HepG2 (cell line): ENCODE measurements around the gene DHRS9. TPM values are rescaled to one million over a fixed set of nuclear protein-coding genes. Genes with fewer than 3 reads are reported as not detected.

Source experiments
- ATAC-seq: fragments of 200-7000 bp; cut with Tn5 transposase; 3 replicates; pipeline ENCODE4 v1.9.1; 2020; ENCODE audit warnings: mild to moderate bottlenecking, moderate library complexity
- BruUV-seq: library from RNA; stranded (reverse); fragments of 400-500 nt; replicated peaks from 2 replicates; lab custom pipeline; 2021; lab: Mats Ljungman, UMichigan
- CTCF ChIA-PET: fragments of 300-600 bp; formaldehyde crosslinking; extraction: SDS; loops from one replicate; lab custom pipeline; 2021; ENCODE audit warnings: low total read pairs, inconsistent platforms, low intra/inter-chr PET ratio; lab: Yijun Ruan, JAX
- POLR2A ChIA-PET: fragments of 350-600 bp; sonication (Branson Sonifier 250); formaldehyde crosslinking; loops from one replicate; lab custom pipeline; 2020; ENCODE audit warnings: antibody characterized with exemption, inconsistent platforms; lab: Yijun Ruan, JAX
- DNase-seq: peaks from one replicate; pipeline ENCODE4 v3.0.0-alpha.2; 2015; ENCODE audit warnings: low spot score
- FAIRE-seq: peaks from 3 replicates; lab custom pipeline; 2011; peaks lifted over from hg19 to GRCh38; lab: Jason Lieb, UNC
- H2AFZ ChIP-seq: one replicate; pipeline ENCODE4 v1.6.1; 2011; ENCODE audit warnings: low read length, inconsistent platforms
- H3K27ac ChIP-seq: fragments of 300-600 bp; 3 replicates; pipeline ENCODE4 v1.8.0; 2011; ENCODE audit warnings: mixed run types, mild to moderate bottlenecking, mixed read lengths, low read length, inconsistent platforms; ENCODE audit not compliant: insufficient read depth; ENCODE audit errors: extremely low read length
- H3K27me3 ChIP-seq, 2 experiments: fragments of 200-600 bp in 1 of 2; 2 replicates in 1 of 2; 3 replicates in 1 of 2; pipeline versions ENCODE4 v1.6.0 to v1.8.0; 2011; ENCODE audit warnings: low read length in 2 of 2, mild to moderate bottlenecking in 2 of 2, moderate library complexity in 2 of 2, inconsistent platforms in 1 of 2; ENCODE audit not compliant: insufficient read depth in 2 of 2, control insufficient read depth in 1 of 2
- H3K36me3 ChIP-seq, 2 experiments: fragments of 200-600 bp in 1 of 2; replicated peaks in 1 of 2; 2 replicates in 1 of 2; 3 replicates in 1 of 2; pipeline versions ENCODE4 v1.5.1 to v1.8.0; 2011; ENCODE audit warnings: low read length in 2 of 2, inconsistent platforms in 1 of 2; ENCODE audit not compliant: insufficient read depth in 2 of 2, control insufficient read depth in 1 of 2
- H3K4me1 ChIP-seq: 2 replicates; pipeline ENCODE4 v1.5.1; 2012; ENCODE audit warnings: low read length, inconsistent platforms; ENCODE audit not compliant: insufficient read depth
- H3K4me2 ChIP-seq: 2 replicates; pipeline ENCODE4 v1.6.0; 2011; ENCODE audit warnings: low read depth, low read length, inconsistent platforms
- H3K4me3 ChIP-seq, 3 experiments: fragments of 200-600 bp in 1 of 3; sonication (generic), shearing (Covaris generic) in 1 of 3; replicated peaks in 1 of 3; 2 replicates each; pipeline ENCODE4 v1.5.1; 2011 to 2016; ENCODE audit warnings: low read length in 3 of 3, inconsistent platforms in 2 of 3, low read depth in 2 of 3, mild to moderate bottlenecking in 2 of 3, control low read depth in 1 of 3, mixed read lengths in 1 of 3; ENCODE audit not compliant: insufficient read depth in 1 of 3
- H3K79me2 ChIP-seq: one replicate; pipeline ENCODE4 v1.6.1; 2011; ENCODE audit warnings: low read length, inconsistent platforms; ENCODE audit not compliant: insufficient read depth
- H3K9ac ChIP-seq: 2 replicates; pipeline ENCODE4 v1.6.0; 2011; ENCODE audit warnings: mild to moderate bottlenecking, low read depth, low read length, inconsistent platforms; ENCODE audit not compliant: insufficient read depth
- H3K9me3 ChIP-seq: 2 replicates; pipeline ENCODE4 v1.5.1; 2012; ENCODE audit warnings: mild to moderate bottlenecking, low read length
- H4K20me1 ChIP-seq: 2 replicates; pipeline ENCODE4 v1.6.0; 2011; ENCODE audit warnings: inconsistent platforms, mild to moderate bottlenecking, low read length, moderate library complexity; ENCODE audit not compliant: insufficient read depth
- EP300 ChIP-seq, 3 experiments: sonication (generic) in 1 of 3; formaldehyde crosslinking in 1 of 3; IDR thresholded peaks; 2 replicates each; pipeline versions ENCODE4 v1.5.1 to v1.6.1; 2011 to 2020; ENCODE audit warnings: low read depth in 2 of 3, low read length in 2 of 3, borderline replicate concordance in 1 of 3, improper control_type of control experiment in 1 of 3, mild to moderate bottlenecking in 1 of 3, missing genetic modification reagents in 1 of 3, moderate library complexity in 1 of 3
- FOSL1 ChIP-seq: sonication (generic); formaldehyde crosslinking; IDR thresholded peaks from 2 replicates; pipeline ENCODE4 v1.9.0; 2021; ENCODE audit warnings: missing genetic modification reagents, borderline replicate concordance
- FOSL2 ChIP-seq: sonication (generic); formaldehyde crosslinking; IDR thresholded peaks from 2 replicates; pipeline ENCODE4 v1.4.0; 2020; ENCODE audit warnings: missing genetic modification reagents
- GLI4 ChIP-seq: sonication (generic); formaldehyde crosslinking; IDR thresholded peaks from 2 replicates; pipeline ENCODE4 v1.5.1; 2020; ENCODE audit warnings: missing genetic modification reagents, mild to moderate bottlenecking, moderate library complexity, borderline replicate concordance
- KDM5B ChIP-seq: sonication (generic); formaldehyde crosslinking; IDR thresholded peaks from 2 replicates; pipeline ENCODE4 v1.4.0; 2020; ENCODE audit warnings: missing genetic modification reagents, mild to moderate bottlenecking, borderline replicate concordance
- MTA3 ChIP-seq: sonication (generic); formaldehyde crosslinking; IDR thresholded peaks from 2 replicates; pipeline ENCODE4 v1.4.0; 2020; ENCODE audit warnings: missing genetic modification reagents
- PAX8 ChIP-seq: sonication (generic); formaldehyde crosslinking; IDR thresholded peaks from 2 replicates; pipeline ENCODE4 v1.8.0; 2022; ENCODE audit warnings: mild to moderate bottlenecking, missing genetic modification reagents, borderline replicate concordance
- PTBP1 ChIP-seq: fragments of 200-400 bp; formaldehyde crosslinking; IDR thresholded peaks from 2 replicates; pipeline ENCODE4 v1.6.1; 2018; ENCODE audit warnings: low read length, low read depth; ENCODE audit not compliant: poor library complexity, severe bottlenecking
- RFX5 ChIP-seq: IDR thresholded peaks from 2 replicates; pipeline ENCODE4 v1.6.1; 2011; ENCODE audit warnings: low read depth, low read length, improper control_type of control experiment
- ZFP1 ChIP-seq: IDR thresholded peaks from 2 replicates; pipeline ENCODE4 v1.6.1; 2016
- ZKSCAN5 ChIP-seq: sonication (generic); formaldehyde crosslinking; IDR thresholded peaks from 2 replicates; pipeline ENCODE4 v1.5.1; 2020; ENCODE audit warnings: mild to moderate bottlenecking, missing genetic modification reagents
- ZNF572 ChIP-seq: sonication (generic); formaldehyde crosslinking; IDR thresholded peaks from 2 replicates; pipeline ENCODE4 v1.5.1; 2020; ENCODE audit warnings: mild to moderate bottlenecking, missing genetic modification reagents
- WGBS: methylation state at CpG from one replicate; pipeline ENCODE4 v1.1.6; 2017; ENCODE audit warnings: low lambda C conversion rate; 5-methylcytosine and 5-hydroxymethylcytosine counted together
- in situ Hi-C: cut with HindIII; loops from 2 replicates; pipeline ENCODE4 v1.10.0; 2017; ENCODE audit warnings: low pct_unique_long_range_greater_than_20kb; ENCODE audit not compliant: extremely low pct_ligation_motif_present
- intact Hi-C: fragments of 100-400 bp; cut with micrococcal nuclease; formaldehyde crosslinking; loops from one replicate; pipeline ENCODE4 v1.10.0; 2022; ENCODE audit not compliant: unreplicated experiment
- polyA plus RNA-seq, 8 experiments: library from polyadenylated mRNA; depleted of rRNA in 3 of 8; stranded (reverse) in 7 of 8; unstranded in 1 of 8; fragments of >200 nt; fragmentation: Illumina TruSeq in 4 of 8; extraction: Trizol in 4 of 8; gene quantifications; 2 replicates each; pipeline versions ENCODE4 v1.2.1 to v1.2.3, GENCODE V29; 2011 to 2016; ENCODE audit warnings: low read depth in 4 of 8, missing spikeins in 1 of 8, mixed read lengths in 1 of 8; ENCODE audit not compliant: insufficient read depth in 1 of 8
- total RNA-seq, 5 experiments: library from RNA; depleted of rRNA; stranded (reverse); fragments of >200 nt; fragmentation: Illumina TruSeq; extraction: Trizol; gene quantifications; 2 replicates each; pipeline ENCODE4 v1.2.3, GENCODE V29; 2016; ENCODE audit warnings: low read depth in 1 of 5
- TF ChIP-seq, protein P1 (sequence below): sonication (generic); formaldehyde crosslinking; IDR thresholded peaks from 2 replicates; pipeline ENCODE4 v1.4.0; 2020; ENCODE audit warnings: missing genetic modification reagents
- TF ChIP-seq, protein P2 (sequence below): sonication (generic); formaldehyde crosslinking; conservative IDR thresholded peaks from 2 replicates; pipeline ENCODE4 v1.8.0; 2022; ENCODE audit warnings: low read depth, missing genetic modification reagents
- TF ChIP-seq, protein P3 (sequence below): sonication (generic); formaldehyde crosslinking; IDR thresholded peaks from 2 replicates; pipeline ENCODE4 v1.4.0; 2020; ENCODE audit warnings: low read depth, mild to moderate bottlenecking, missing genetic modification reagents

DHRS9 gene
- total and polyA plus RNA-seq, 2 of the 13 experiments (the other 11 are each of a cell fraction or from before 2014, with no cell fraction given) = not detected

DNA sequence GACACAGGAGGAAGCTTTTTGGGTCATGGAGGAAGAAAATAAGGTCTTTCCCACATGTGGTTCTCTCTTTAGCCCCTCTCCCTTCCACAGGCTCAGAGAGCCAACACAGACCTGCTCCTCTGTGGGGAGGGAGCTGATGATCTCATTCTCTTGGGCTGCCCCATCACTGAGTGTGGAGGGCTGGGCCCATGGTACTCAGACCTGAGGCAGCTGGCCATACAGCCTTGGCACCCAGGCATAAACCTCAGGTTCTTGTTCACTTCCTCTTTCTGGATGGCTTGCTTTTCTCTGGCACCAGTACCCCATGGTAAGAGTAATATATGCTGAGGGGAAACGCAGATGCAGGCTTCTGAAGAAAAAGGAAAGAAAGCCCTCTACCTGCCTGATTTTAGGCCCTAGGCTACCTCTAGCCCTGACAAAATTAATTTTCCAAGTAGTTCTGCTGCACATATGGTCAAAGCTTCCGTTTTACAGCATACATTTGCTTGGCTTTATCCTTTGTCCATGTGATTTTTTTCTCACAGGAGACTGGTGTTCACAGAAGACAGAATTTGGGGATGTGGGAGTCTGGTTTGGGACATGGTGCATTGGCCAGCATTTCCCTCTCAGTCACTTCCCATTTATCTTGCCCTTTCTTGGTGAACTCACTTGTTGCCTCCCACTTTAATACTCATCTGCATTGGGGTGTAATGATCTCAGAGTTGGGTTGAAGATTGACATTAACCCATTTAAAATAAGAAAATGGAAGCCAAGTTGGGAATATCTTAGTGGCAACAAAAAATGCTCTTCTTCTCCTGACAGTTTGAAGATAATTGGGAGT, 11.1 kb downstream of the DHRS9 start (continued):
- TF ChIP-seq, protein P1, sequence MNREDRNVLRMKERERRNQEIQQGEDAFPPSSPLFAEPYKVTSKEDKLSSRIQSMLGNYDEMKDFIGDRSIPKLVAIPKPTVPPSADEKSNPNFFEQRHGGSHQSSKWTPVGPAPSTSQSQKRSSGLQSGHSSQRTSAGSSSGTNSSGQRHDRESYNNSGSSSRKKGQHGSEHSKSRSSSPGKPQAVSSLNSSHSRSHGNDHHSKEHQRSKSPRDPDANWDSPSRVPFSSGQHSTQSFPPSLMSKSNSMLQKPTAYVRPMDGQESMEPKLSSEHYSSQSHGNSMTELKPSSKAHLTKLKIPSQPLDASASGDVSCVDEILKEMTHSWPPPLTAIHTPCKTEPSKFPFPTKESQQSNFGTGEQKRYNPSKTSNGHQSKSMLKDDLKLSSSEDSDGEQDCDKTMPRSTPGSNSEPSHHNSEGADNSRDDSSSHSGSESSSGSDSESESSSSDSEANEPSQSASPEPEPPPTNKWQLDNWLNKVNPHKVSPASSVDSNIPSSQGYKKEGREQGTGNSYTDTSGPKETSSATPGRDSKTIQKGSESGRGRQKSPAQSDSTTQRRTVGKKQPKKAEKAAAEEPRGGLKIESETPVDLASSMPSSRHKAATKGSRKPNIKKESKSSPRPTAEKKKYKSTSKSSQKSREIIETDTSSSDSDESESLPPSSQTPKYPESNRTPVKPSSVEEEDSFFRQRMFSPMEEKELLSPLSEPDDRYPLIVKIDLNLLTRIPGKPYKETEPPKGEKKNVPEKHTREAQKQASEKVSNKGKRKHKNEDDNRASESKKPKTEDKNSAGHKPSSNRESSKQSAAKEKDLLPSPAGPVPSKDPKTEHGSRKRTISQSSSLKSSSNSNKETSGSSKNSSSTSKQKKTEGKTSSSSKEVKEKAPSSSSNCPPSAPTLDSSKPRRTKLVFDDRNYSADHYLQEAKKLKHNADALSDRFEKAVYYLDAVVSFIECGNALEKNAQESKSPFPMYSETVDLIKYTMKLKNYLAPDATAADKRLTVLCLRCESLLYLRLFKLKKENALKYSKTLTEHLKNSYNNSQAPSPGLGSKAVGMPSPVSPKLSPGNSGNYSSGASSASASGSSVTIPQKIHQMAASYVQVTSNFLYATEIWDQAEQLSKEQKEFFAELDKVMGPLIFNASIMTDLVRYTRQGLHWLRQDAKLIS (CRISPR knock-in tag) = no peak
- TF ChIP-seq FOSL2 (CRISPR knock-in tag) = no peak
- no peak for TF ChIP-seq ZFP1
- TF ChIP-seq ZKSCAN5 (CRISPR knock-in tag) = no peak
- TF ChIP-seq FOSL1 = no peak

DNA sequence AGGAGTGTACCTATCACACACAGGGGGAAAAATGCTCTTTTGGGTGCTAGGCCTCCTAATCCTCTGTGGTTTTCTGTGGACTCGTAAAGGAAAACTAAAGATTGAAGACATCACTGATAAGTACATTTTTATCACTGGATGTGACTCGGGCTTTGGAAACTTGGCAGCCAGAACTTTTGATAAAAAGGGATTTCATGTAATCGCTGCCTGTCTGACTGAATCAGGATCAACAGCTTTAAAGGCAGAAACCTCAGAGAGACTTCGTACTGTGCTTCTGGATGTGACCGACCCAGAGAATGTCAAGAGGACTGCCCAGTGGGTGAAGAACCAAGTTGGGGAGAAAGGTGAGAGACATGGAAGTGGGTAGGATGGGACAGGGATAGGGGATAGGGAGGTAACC, 12.2 kb downstream of the DHRS9 start:
- 32% methylated on average over 5 of the region's 5 CpGs for WGBS
- H3K9me3 ChIP-seq = no peaks in the 10 kb centered on the region
- no peaks in the 10 kb centered on the region; a peak in 1 of 5 replicates for H3K27me3 ChIP-seq
- no peaks in the 10 kb centered on the region for H3K36me3 ChIP-seq
- in situ Hi-C loops (no loop called here), intact Hi-C loops (no loop called here)
- H3K4me2 ChIP-seq = no peak overlapping the region
- DNase-seq (no peak), FAIRE-seq (no peak), ATAC-seq (no peak)
- no TSS peak for BruUV-seq
- no peak overlapping the region for H3K27ac ChIP-seq
- no peaks in the 10 kb centered on the region for H3K4me1 ChIP-seq
- ChIA-PET POLR2A (no interaction called here), CTCF (no interaction called here)
- no peaks in the 10 kb centered on the region for H3K79me2 ChIP-seq
- H2AFZ ChIP-seq = no peak overlapping the region
- TF ChIP-seq PAX8 (CRISPR knock-in tag) (no peak), PTBP1 (no peak), MTA3 (CRISPR knock-in tag) (no peak), KDM5B (CRISPR knock-in tag) (no peak), GLI4 (CRISPR knock-in tag) (no peak), RFX5 (no peak), EP300 (IDR thresholded peaks at IDR 0.05; ENCODE audit: low read depth in 2 of 2, low read length in 2 of 2) (no peak), EP300 (CRISPR knock-in tag; IDR thresholded peaks at IDR 0.05; ENCODE audit: borderline replicate concordance) (no peak), ZNF572 (CRISPR knock-in tag) (no peak)
- TF ChIP-seq, protein P2, sequence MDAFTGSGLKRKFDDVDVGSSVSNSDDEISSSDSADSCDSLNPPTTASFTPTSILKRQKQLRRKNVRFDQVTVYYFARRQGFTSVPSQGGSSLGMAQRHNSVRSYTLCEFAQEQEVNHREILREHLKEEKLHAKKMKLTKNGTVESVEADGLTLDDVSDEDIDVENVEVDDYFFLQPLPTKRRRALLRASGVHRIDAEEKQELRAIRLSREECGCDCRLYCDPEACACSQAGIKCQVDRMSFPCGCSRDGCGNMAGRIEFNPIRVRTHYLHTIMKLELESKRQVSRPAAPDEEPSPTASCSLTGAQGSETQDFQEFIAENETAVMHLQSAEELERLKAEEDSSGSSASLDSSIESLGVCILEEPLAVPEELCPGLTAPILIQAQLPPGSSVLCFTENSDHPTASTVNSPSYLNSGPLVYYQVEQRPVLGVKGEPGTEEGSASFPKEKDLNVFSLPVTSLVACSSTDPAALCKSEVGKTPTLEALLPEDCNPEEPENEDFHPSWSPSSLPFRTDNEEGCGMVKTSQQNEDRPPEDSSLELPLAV (CRISPR knock-in tag) = no peak
- TF ChIP-seq, protein P3, sequence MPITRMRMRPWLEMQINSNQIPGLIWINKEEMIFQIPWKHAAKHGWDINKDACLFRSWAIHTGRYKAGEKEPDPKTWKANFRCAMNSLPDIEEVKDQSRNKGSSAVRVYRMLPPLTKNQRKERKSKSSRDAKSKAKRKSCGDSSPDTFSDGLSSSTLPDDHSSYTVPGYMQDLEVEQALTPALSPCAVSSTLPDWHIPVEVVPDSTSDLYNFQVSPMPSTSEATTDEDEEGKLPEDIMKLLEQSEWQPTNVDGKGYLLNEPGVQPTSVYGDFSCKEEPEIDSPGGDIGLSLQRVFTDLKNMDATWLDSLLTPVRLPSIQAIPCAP (CRISPR knock-in tag) = no peak
- no peak overlapping the region for H3K4me3 ChIP-seq
- H3K9ac ChIP-seq = no peak overlapping the region
- H4K20me1 ChIP-seq = no peaks in the 10 kb centered on the region
